HepG2 (cell line): ENCODE data around the gene GAD2. TPM values are rescaled to one million over a fixed set of nuclear protein-coding genes. Genes with fewer than 3 reads are reported as not detected.
A peak's percentile ranks its signal among the peaks of the same experiment; 100 is the strongest.

Experiments
- ATAC-seq: fragments of 200-7000 bp; cut with Tn5 transposase; 3 replicates; pipeline ENCODE4 v1.9.1; 2020; ENCODE audit warnings: mild to moderate bottlenecking, moderate library complexity
- BruUV-seq: library from RNA; stranded (reverse); fragments of 400-500 nt; replicated peaks from 2 replicates; lab custom pipeline; 2021; lab: Mats Ljungman, UMichigan
- CTCF ChIA-PET: fragments of 300-600 bp; formaldehyde crosslinking; extraction: SDS; loops from one replicate; lab custom pipeline; 2021; ENCODE audit warnings: low total read pairs, inconsistent platforms, low intra/inter-chr PET ratio; lab: Yijun Ruan, JAX
- POLR2A ChIA-PET: fragments of 350-600 bp; sonication (Branson Sonifier 250); formaldehyde crosslinking; loops from one replicate; lab custom pipeline; 2020; ENCODE audit warnings: antibody characterized with exemption, inconsistent platforms; lab: Yijun Ruan, JAX
- DNase-seq: peaks from one replicate; pipeline ENCODE4 v3.0.0-alpha.2; 2015; ENCODE audit warnings: low spot score
- FAIRE-seq: peaks from 3 replicates; lab custom pipeline; 2011; peaks lifted over from hg19 to GRCh38; lab: Jason Lieb, UNC
- H2AFZ ChIP-seq: one replicate; pipeline ENCODE4 v1.6.1; 2011; ENCODE audit warnings: low read length, inconsistent platforms
- H3K27ac ChIP-seq: fragments of 300-600 bp; 3 replicates; pipeline ENCODE4 v1.8.0; 2011; ENCODE audit warnings: mixed run types, mild to moderate bottlenecking, mixed read lengths, low read length, inconsistent platforms; ENCODE audit not compliant: insufficient read depth; ENCODE audit errors: extremely low read length
- H3K27me3 ChIP-seq, 2 experiments: fragments of 200-600 bp in 1 of 2; 2 replicates in 1 of 2; 3 replicates in 1 of 2; pipeline versions ENCODE4 v1.6.0 to v1.8.0; 2011; ENCODE audit warnings: low read length in 2 of 2, mild to moderate bottlenecking in 2 of 2, moderate library complexity in 2 of 2, inconsistent platforms in 1 of 2; ENCODE audit not compliant: insufficient read depth in 2 of 2, control insufficient read depth in 1 of 2
- H3K36me3 ChIP-seq, 2 experiments: fragments of 200-600 bp in 1 of 2; replicated peaks in 1 of 2; 2 replicates in 1 of 2; 3 replicates in 1 of 2; pipeline versions ENCODE4 v1.5.1 to v1.8.0; 2011; ENCODE audit warnings: low read length in 2 of 2, inconsistent platforms in 1 of 2; ENCODE audit not compliant: insufficient read depth in 2 of 2, control insufficient read depth in 1 of 2
- H3K4me1 ChIP-seq: 2 replicates; pipeline ENCODE4 v1.5.1; 2012; ENCODE audit warnings: low read length, inconsistent platforms; ENCODE audit not compliant: insufficient read depth
- H3K4me2 ChIP-seq: 2 replicates; pipeline ENCODE4 v1.6.0; 2011; ENCODE audit warnings: low read depth, low read length, inconsistent platforms
- H3K4me3 ChIP-seq, 3 experiments: fragments of 200-600 bp in 1 of 3; sonication (generic), shearing (Covaris generic) in 1 of 3; replicated peaks in 1 of 3; 2 replicates each; pipeline ENCODE4 v1.5.1; 2011 to 2016; ENCODE audit warnings: low read length in 3 of 3, inconsistent platforms in 2 of 3, low read depth in 2 of 3, mild to moderate bottlenecking in 2 of 3, control low read depth in 1 of 3, mixed read lengths in 1 of 3; ENCODE audit not compliant: insufficient read depth in 1 of 3
- H3K79me2 ChIP-seq: one replicate; pipeline ENCODE4 v1.6.1; 2011; ENCODE audit warnings: low read length, inconsistent platforms; ENCODE audit not compliant: insufficient read depth
- H3K9ac ChIP-seq: 2 replicates; pipeline ENCODE4 v1.6.0; 2011; ENCODE audit warnings: mild to moderate bottlenecking, low read depth, low read length, inconsistent platforms; ENCODE audit not compliant: insufficient read depth
- H3K9me3 ChIP-seq: 2 replicates; pipeline ENCODE4 v1.5.1; 2012; ENCODE audit warnings: mild to moderate bottlenecking, low read length
- H4K20me1 ChIP-seq: 2 replicates; pipeline ENCODE4 v1.6.0; 2011; ENCODE audit warnings: inconsistent platforms, mild to moderate bottlenecking, low read length, moderate library complexity; ENCODE audit not compliant: insufficient read depth
- EEA1 ChIP-seq: sonication (generic); formaldehyde crosslinking; IDR thresholded peaks from 2 replicates; pipeline ENCODE4 v1.5.1; 2020; ENCODE audit warnings: mild to moderate bottlenecking, missing genetic modification reagents, borderline replicate concordance
- HIVEP1 ChIP-seq: sonication (generic); formaldehyde crosslinking; IDR thresholded peaks from 2 replicates; pipeline ENCODE4 v1.4.0; 2020; ENCODE audit warnings: mild to moderate bottlenecking, missing genetic modification reagents
- JUND ChIP-seq: sonication (generic); formaldehyde crosslinking; IDR thresholded peaks from 2 replicates; pipeline ENCODE4 v1.8.0; 2022; ENCODE audit warnings: mild to moderate bottlenecking, missing genetic modification reagents
- MAFF ChIP-seq: IDR thresholded peaks from 2 replicates; pipeline ENCODE4 v1.6.1; 2011; ENCODE audit warnings: low read depth, low read length, improper control_type of control experiment
- MAFK ChIP-seq, 2 experiments: IDR thresholded peaks in 1 of 2; conservative IDR thresholded peaks in 1 of 2; 2 replicates each; pipeline ENCODE4 v1.6.1; 2011; ENCODE audit warnings: improper control_type of control experiment in 2 of 2, low read length in 2 of 2
- NAIF1 ChIP-seq: sonication (generic); formaldehyde crosslinking; IDR thresholded peaks from 2 replicates; pipeline ENCODE4 v1.5.0; 2020; ENCODE audit warnings: mild to moderate bottlenecking, missing genetic modification reagents, borderline replicate concordance
- TAF15 ChIP-seq: fragments of 200-400 bp; formaldehyde crosslinking; IDR thresholded peaks from one replicate; pipeline ENCODE4 v1.6.1; 2018; ENCODE audit warnings: mild to moderate bottlenecking, low read depth, low read length; ENCODE audit not compliant: poor library complexity, severe bottlenecking
- TEAD2 ChIP-seq: sonication (generic); formaldehyde crosslinking; IDR thresholded peaks from 2 replicates; pipeline ENCODE4 v1.9.0; 2021; ENCODE audit warnings: missing genetic modification reagents
- ZFYVE20 ChIP-seq: sonication (generic); formaldehyde crosslinking; IDR thresholded peaks from 2 replicates; pipeline ENCODE4 v1.8.0; 2023; ENCODE audit warnings: low read depth, mild to moderate bottlenecking, moderate library complexity, missing genetic modification reagents, borderline replicate concordance
- ZNF160 ChIP-seq: sonication (generic); formaldehyde crosslinking; IDR thresholded peaks from 2 replicates; pipeline ENCODE4 v1.8.0; 2022; ENCODE audit warnings: mild to moderate bottlenecking, inconsistent platforms, missing genetic modification reagents
- ZNF383 ChIP-seq: sonication (generic); formaldehyde crosslinking; IDR thresholded peaks from 2 replicates; pipeline ENCODE4 v1.4.0; 2020; ENCODE audit warnings: missing genetic modification reagents, mild to moderate bottlenecking, borderline replicate concordance
- WGBS: methylation state at CpG from one replicate; pipeline ENCODE4 v1.1.6; 2017; ENCODE audit warnings: low lambda C conversion rate; 5-methylcytosine and 5-hydroxymethylcytosine counted together
- in situ Hi-C: cut with HindIII; loops from 2 replicates; pipeline ENCODE4 v1.10.0; 2017; ENCODE audit warnings: low pct_unique_long_range_greater_than_20kb; ENCODE audit not compliant: extremely low pct_ligation_motif_present
- intact Hi-C: fragments of 100-400 bp; cut with micrococcal nuclease; formaldehyde crosslinking; loops from one replicate; pipeline ENCODE4 v1.10.0; 2022; ENCODE audit not compliant: unreplicated experiment
- polyA plus RNA-seq, 8 experiments: library from polyadenylated mRNA; depleted of rRNA in 3 of 8; stranded (reverse) in 7 of 8; unstranded in 1 of 8; fragments of >200 nt; fragmentation: Illumina TruSeq in 4 of 8; extraction: Trizol in 4 of 8; gene quantifications; 2 replicates each; pipeline versions ENCODE4 v1.2.1 to v1.2.3, GENCODE V29; 2011 to 2016; ENCODE audit warnings: low read depth in 4 of 8, missing spikeins in 1 of 8, mixed read lengths in 1 of 8; ENCODE audit not compliant: insufficient read depth in 1 of 8
- total RNA-seq, 5 experiments: library from RNA; depleted of rRNA; stranded (reverse); fragments of >200 nt; fragmentation: Illumina TruSeq; extraction: Trizol; gene quantifications; 2 replicates each; pipeline ENCODE4 v1.2.3, GENCODE V29; 2016; ENCODE audit warnings: low read depth in 1 of 5
- TF ChIP-seq, protein P1 (sequence below): sonication (generic); formaldehyde crosslinking; conservative IDR thresholded peaks from 2 replicates; pipeline ENCODE4 v1.8.1; 2023; ENCODE audit warnings: missing genetic modification reagents
- TF ChIP-seq, protein P2 (sequence below): sonication (generic); formaldehyde crosslinking; IDR thresholded peaks from 2 replicates; pipeline ENCODE4 v1.9.0; 2021; ENCODE audit warnings: missing genetic modification reagents, borderline replicate concordance
- TF ChIP-seq, protein P3 (sequence below): sonication (generic); formaldehyde crosslinking; IDR thresholded peaks from 2 replicates; pipeline ENCODE4 v1.5.0; 2020; ENCODE audit warnings: missing genetic modification reagents, mild to moderate bottlenecking, borderline replicate concordance

Gene GAD2
- total and polyA plus RNA-seq, 2 of the 13 experiments (the other 11 are each of a cell fraction or from before 2014, with no cell fraction given), result not detected

DNA sequence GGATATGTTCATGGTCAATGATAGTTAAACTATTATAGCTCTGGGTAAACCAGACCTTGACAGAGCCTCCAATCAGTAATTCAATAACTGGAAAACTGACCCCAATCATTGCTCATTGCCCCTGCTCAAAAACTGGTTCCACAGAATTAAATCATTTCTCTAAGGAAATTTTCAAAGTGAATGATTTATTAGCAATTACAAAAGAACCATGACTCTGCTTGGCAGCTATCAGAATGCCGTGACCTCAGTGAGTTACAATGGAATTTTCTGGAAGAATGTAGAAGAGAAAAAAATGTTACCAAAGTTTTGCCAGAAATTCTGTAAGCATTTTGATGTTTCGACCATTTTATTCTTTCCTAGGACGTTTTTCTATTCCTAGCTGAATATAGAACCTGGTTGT lies 114.8 kb downstream of the GAD2 start (continued):
- TF ChIP-seq TAF15 (no peak), EEA1 (CRISPR knock-in tag) (no peak), TEAD2 (no peak), ZNF383 (CRISPR knock-in tag) (no peak), HIVEP1 (CRISPR knock-in tag) (no peak), ZNF160 (CRISPR knock-in tag) (no peak), NAIF1 (no peak)
- TF ChIP-seq, protein P1, sequence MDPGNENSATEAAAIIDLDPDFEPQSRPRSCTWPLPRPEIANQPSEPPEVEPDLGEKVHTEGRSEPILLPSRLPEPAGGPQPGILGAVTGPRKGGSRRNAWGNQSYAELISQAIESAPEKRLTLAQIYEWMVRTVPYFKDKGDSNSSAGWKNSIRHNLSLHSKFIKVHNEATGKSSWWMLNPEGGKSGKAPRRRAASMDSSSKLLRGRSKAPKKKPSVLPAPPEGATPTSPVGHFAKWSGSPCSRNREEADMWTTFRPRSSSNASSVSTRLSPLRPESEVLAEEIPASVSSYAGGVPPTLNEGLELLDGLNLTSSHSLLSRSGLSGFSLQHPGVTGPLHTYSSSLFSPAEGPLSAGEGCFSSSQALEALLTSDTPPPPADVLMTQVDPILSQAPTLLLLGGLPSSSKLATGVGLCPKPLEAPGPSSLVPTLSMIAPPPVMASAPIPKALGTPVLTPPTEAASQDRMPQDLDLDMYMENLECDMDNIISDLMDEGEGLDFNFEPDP (CRISPR knock-in tag), result no peak
- TF ChIP-seq, protein P2, sequence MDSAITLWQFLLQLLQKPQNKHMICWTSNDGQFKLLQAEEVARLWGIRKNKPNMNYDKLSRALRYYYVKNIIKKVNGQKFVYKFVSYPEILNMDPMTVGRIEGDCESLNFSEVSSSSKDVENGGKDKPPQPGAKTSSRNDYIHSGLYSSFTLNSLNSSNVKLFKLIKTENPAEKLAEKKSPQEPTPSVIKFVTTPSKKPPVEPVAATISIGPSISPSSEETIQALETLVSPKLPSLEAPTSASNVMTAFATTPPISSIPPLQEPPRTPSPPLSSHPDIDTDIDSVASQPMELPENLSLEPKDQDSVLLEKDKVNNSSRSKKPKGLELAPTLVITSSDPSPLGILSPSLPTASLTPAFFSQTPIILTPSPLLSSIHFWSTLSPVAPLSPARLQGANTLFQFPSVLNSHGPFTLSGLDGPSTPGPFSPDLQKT (CRISPR knock-in tag), result no peak
- TF ChIP-seq, all 625 proteins: peak for 0

DNA sequence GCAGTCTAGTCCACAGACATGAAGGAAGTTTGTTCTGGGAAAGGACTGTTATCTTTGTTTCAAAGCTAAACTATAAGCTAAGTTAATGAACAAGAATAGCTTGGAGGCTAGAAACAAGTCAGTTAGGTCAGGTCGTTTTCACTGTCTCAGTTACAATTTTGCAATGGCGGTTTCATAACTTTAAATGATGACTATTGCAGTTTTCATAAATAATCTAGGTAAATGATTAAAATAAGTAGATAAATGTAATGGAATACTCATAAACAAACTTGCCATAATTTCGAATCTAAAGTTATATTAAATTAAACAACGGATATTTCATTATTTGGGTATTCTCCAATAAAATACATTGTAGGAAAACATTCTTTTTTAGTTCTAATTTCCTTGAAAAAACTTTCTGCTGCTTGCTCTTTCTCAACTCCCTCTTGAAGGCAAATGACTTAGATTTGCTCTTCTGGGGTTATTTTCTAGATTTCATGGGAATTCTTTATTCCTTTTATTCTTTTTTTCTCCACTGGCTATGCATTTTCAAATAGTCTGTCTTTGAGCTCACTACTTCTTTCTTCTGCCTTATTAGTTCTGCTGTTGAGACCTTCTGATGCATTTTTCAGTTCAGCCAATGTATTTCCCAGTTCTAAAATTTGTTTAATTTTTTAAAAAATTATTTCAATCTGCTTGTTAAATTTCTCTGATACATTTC lies 117.8 kb downstream of the GAD2 start:
- BruUV-seq, result no TSS peak
- Histone ChIP-seq H3K4me2 (no peak overlapping the region), H3K4me3 (no peak overlapping the region), H3K9ac (no peak overlapping the region), H2AFZ (no peak overlapping the region), H3K36me3 (no peaks in the 10 kb centered on the region), H3K27ac (no peak overlapping the region), H3K4me1 (peaks cover 5% of the 10 kb centered on the region), H3K9me3 (no peaks in the 10 kb centered on the region), H3K79me2 (no peaks in the 10 kb centered on the region), H4K20me1 (no peaks in the 10 kb centered on the region), H3K27me3 (peaks cover 0 to 4% of the 10 kb centered on the region in 2 experiments; a peak in 1 of 5 replicates)
- intact Hi-C loops (no loop called here), in situ Hi-C loops (loop anchor here (10.0 to 25.0 kb wide), 2 partner anchors 540 to 1028 kb away; no protein-coding TSS in a partner anchor)
- ATAC-seq, result no peak
- POLR2A ChIA-PET, result no interaction called here
- no peak for FAIRE-seq
- peak; percentile 36 to 73; a peak in 3 of 4 replicates for TF ChIP-seq MAFK (conservative IDR thresholded peaks at IDR 0.05 in 1 of 2, IDR thresholded peaks at IDR 0.05 in 1 of 2; ENCODE audit: low read length in 2 of 2)
- TF ChIP-seq, protein P3, sequence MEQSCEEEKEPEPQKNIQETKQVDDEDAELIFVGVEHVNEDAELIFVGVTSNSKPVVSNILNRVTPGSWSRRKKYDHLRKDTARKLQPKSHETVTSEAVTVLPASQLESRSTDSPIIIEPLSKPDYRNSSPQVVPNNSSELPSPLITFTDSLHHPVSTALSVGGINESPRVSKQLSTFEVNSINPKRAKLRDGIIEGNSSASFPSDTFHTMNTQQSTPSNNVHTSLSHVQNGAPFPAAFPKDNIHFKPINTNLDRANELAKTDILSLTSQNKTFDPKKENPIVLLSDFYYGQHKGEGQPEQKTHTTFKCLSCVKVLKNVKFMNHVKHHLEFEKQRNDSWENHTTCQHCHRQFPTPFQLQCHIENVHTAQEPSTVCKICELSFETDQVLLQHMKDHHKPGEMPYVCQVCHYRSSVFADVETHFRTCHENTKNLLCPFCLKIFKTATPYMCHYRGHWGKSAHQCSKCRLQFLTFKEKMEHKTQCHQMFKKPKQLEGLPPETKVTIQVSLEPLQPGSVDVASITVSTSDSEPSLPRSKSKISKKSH (CRISPR knock-in tag), result no peak
- peak; percentile 25; the same call in 1 of the 2 replicates for TF ChIP-seq MAFF
- TF ChIP-seq ZNF160 (CRISPR knock-in tag), result peak; percentile 99
- no peak for TF ChIP-seq JUND (CRISPR knock-in tag)
- TF ChIP-seq ZFYVE20 (CRISPR knock-in tag), result no peak
- WGBS, result 0% methylated on average over 4 of the region's 4 CpGs
- no peak for DNase-seq
- CTCF ChIA-PET, result interaction anchor here (1.1 to 2.9 kb wide), 2 partner anchors 222 to 1026 kb away, joined by 3 to 40 read pairs; no protein-coding TSS in a partner anchor
